Hematopoietic multipotent progenitor cell treated with erythropoietin and hydrocortisone succinate and interleukin-3 and kit ligand, for 17 days (in vitro differentiated cells): ENCODE data around the gene PYGO2.
A peak's percentile ranks its signal among the peaks of the same experiment; 100 is the strongest.
"Not testable (repeated sequence)": the region's sequence is repeated elsewhere in the genome, so short reads cannot be mapped to it uniquely, and the experiment has no call there.

Experiments
- DNase-seq: peaks from one replicate; pipeline ENCODE4 v3.0.0-alpha.2; 2015; ENCODE audit warnings: low spot score

Gene PYGO2

GRCh38 chr1:154978360-154978759 lies 16.8 kb upstream of the PYGO2 start:
- DNase-seq: no peak

- DNase-seq: not testable (repeated sequence)
Measured at GRCh38 chr1:154977762-154978161, 16.2 kb upstream of the PYGO2 start.

GRCh38 chr1:154975409-154976059 lies 14.0 kb upstream of the PYGO2 start:
- DNase-seq: peak; percentile 67

- DNase-seq: peak; percentile 100
Measured at GRCh38 chr1:154974808-154975408, 13.3 kb upstream of the PYGO2 start.

- peak; percentile 99 for DNase-seq
Measured at GRCh38 chr1:154974102-154974807, 12.7 kb upstream of the PYGO2 start, which contains the start of gene CKS1B. Gene CKS1B (plus strand): TSS chr1:154974681. CDS start chr1:154974746, 65 bp downstream.

- peak; percentile 100 for DNase-seq
Measured at GRCh38 chr1:154973344-154974101, 11.9 kb upstream of the PYGO2 start.

GRCh38 chr1:154972517-154973343 lies 11.1 kb upstream of the PYGO2 start:
- peak; percentile 64 for DNase-seq

GRCh38 chr1:154972213-154972516 lies 10.6 kb upstream of the PYGO2 start:
- DNase-seq: peak; percentile 44

GRCh38 chr1:154971341-154971998 lies 9.9 kb upstream of the PYGO2 start:
- DNase-seq: peak; percentile 55

GRCh38 chr1:154970631-154971340 lies 9.2 kb upstream of the PYGO2 start, which contains the start of gene SHC1:
Gene SHC1 (minus strand): TSS chr1:154970747. CDS start chr1:154970526, 221 bp downstream.
- DNase-seq: peak; percentile 90

GRCh38 chr1:154969860-154970452 lies 8.4 kb upstream of the PYGO2 start:
- DNase-seq: no peak

- DNase-seq: no peak
Measured at GRCh38 chr1:154969246-154969645, 7.7 kb upstream of the PYGO2 start.

GRCh38 chr1:154968731-154969130 lies 7.1 kb upstream of the PYGO2 start:
- no peak for DNase-seq

- no peak for DNase-seq
Measured at GRCh38 chr1:154967331-154967950, 5.9 kb upstream of the PYGO2 start.

GRCh38 chr1:154966111-154966510 lies 4.5 kb upstream of the PYGO2 start:
- no peak for DNase-seq

GRCh38 chr1:154964359-154964758 lies 2.8 kb upstream of the PYGO2 start:
- DNase-seq: no peak

- no peak for DNase-seq
Measured at GRCh38 chr1:154963643-154964042, 2.1 kb upstream of the PYGO2 start.

- DNase-seq: no peak
Measured at GRCh38 chr1:154962795-154963330, 1.3 kb upstream of the PYGO2 start.

GRCh38 chr1:154962156-154962749 lies 671 bp upstream of the PYGO2 start:
- DNase-seq: peak; percentile 52
